Right kidney (tissue), 1 donor: Measurements from ENCODE around the gene MBD3L2B.

Experiments
- DNase-seq: peaks from one replicate; pipeline ENCODE4 v3.0.0-alpha.2; 2016

The MBD3L2B gene

DNA sequence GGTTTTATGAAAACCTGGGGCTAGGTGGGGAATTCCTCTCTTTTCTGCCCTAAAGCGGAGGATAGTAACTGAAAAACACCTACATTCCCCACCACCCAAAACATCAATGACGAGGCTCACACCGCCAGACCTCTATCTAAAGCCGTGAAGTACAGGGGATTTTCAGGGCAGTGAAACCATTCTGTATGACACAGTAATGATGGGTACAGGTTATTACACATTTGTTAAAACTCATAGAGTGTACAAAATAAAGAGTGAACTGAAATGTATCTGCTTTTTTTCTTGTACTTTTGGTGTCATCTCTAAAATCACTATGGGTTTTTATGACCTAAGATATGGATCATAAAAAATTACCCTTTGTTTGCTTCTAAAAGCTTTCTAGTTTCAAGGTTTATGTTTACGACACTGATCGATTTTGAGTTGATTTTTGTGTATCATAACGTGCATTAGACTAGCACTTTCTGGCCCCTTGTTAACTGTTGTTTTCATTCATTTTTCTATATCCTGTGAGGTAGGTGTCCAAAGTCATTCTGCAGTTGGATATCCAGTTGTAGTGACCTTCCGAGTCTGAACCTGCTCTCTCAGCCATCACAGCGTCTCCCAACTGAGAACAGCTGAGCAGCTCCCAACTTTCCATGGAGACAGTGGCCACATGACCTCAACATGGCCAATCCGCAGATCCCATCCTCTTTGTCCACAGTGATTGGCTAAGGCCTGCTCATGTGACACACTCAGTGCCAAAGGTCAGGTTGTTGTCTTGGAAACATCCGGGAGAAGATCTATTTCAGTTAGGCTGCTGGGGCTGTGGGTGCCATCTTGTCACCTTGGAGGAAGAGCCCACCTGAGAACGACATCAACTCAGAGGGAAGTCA, 10.3 kb downstream of the MBD3L2B start:
- DNase-seq, result no peak

DNA sequence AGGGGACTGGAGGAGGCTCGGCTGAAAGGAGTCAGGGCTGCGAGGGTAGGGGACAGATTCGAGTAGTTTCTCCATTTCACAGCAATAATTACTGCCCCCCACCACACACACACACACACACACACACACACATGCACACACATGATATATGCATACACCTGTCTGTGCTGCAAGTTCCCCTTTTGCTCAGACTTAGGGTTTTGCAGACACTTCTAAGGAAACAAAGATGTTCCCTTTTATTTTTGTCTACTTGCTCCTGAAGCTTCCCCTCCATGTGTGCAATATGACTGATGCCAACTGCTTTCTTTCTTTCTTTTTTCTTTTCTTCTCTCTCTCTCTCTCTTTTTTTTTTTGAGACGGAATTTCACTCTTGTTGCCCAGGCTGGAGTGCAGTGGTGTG, 13.4 kb downstream of the MBD3L2B start:
- DNase-seq, result no peak

DNA sequence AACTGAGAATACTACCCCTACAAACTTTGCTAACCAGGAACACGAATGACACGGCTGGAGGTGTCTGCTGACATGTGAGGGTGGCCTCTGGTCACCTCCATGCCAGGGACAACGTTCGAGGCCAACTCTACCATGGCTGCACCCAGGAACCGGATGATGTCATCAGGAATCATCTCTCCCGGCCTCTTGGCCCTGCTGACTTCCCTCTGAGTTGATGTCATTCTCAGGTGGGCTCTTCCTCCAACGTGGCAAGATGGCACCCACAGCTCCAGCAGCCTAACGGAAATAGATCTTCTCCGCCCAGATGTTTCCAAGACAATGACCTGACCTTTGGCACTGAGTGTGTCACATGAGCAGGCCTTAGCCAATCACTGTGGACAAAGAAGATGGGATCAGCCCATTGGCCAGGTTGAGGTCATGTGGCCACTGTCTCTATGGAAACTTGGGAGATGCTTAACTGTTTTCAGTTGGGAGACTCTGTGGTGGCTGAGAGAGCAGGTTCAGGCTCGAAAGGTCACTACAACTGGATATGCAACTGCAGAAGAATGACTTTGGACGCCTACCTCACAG, 15.0 kb downstream of the MBD3L2B start:
- DNase-seq, result no peak

DNA sequence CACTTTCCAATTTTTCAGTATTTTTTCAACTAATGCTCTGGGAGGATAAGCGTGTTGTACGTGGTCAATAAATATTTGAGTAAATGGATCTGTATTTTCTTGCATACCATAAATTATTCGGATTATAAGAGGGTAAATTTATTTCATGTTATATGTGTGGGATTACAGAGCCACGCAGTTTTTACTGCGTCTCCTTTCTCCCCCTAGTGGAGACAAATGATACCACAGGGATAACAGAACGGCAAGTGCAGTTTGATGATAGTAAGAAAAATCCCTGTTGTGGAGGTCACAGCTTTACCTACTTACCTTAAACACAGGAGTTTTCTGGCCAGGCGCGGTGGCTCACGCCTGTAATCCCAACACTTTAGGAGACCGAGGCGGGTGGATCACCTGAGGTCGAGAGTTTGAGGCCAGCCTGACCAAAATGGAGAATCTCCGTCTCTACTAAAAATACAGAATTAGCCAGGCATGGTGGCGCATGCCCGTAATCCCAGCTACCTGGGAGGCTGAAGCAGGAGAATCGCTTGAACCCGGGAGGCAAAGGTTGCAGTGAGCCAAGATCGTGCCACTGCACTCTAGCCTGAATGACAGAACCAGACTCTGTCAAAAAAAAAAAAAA, 16.8 kb downstream of the MBD3L2B start:
- no peak for DNase-seq

DNA sequence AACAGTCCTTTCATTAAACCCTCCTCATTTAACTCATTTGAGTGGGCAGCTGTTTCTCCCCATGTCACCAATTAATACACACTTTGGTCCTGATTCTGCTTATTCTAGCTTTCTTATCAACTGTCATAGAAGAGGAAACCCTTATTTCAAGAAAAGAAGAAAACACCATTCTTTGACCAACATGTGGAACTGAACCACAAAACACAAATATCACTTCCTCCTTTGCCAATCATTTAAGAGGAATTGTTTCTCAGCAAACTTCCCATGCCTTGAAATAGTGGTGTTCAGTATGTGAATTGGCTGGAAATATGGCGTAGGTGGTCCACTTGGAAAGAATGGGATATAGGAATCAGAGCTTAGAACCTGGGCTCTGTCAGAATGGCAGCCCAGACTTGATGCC, 20.4 kb downstream of the MBD3L2B start:
- no peak for DNase-seq

DNA sequence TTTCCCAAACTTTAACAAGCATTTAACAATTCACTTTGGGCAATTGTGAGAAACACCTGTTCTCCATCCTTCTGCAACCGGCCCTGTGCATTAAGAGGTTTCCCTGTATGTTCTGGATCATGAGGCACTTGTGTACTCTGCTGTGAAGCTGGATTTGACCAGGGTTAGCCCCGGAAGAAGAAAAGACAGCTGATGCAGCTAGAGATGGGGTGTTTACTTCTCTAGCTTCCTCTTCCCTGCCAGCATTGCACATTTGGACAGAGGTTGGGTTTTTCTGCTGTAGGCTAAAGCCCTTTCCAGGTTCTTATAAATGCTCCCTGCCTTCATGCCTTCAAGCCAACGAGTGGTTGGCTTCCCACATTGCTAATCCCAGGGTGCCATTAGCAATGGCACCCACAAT, 20.9 kb downstream of the MBD3L2B start:
- DNase-seq, result no peak

DNA sequence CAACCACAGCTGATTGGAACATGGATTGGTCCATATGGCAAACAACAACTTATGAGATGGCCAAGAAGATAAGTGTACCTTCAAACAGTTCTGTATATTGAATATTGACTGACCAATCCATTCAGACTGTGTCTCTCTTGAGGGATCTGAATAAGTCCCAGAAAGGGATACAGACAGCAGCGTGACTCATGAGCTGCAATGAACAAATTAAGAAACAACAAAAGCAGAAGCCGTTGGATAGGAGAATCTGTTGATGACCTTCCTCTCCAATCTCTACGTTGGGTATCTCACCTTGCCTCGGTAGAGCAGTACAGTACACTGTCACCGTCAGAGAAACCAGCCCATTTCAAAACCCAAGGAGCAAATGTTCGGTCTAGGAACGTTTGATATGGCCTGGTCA, 21.3 kb downstream of the MBD3L2B start:
- DNase-seq, result no peak

DNA sequence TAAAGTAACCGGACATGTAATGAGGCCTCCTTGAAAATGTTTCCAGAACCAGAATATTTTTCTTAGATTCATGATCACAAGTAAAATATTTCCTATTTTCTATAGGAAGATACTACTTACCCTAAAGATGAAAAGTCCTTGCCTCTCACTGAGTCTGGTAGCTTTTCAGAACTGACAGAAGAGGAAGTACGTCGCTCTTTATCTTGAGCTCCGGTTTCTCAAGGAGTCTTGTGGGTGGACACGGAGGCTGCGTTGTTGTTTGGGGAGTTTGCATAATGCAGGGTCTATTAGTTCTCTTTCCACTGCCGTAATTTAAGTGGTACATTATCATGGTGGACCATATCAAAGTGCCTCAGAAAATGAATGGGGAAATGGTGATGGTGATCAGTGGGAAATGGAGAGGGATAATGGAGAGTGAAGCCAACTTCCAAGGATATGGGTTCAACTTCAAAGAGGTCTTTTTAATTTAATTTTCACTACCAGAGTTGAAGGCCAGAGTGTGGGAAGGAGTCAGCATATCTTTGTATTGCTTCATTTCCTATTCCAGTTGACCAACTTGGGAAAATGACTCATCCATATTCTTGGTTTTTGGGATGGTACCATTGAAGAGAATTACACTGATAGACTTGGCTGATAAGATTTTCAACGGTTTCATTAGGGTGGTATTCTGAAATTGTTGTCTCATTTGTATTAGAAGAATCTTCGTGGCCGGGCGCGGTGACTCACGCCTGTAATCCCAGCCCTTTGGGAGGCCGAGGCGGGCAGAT, 23.4 kb downstream of the MBD3L2B start:
- no peak for DNase-seq

DNA sequence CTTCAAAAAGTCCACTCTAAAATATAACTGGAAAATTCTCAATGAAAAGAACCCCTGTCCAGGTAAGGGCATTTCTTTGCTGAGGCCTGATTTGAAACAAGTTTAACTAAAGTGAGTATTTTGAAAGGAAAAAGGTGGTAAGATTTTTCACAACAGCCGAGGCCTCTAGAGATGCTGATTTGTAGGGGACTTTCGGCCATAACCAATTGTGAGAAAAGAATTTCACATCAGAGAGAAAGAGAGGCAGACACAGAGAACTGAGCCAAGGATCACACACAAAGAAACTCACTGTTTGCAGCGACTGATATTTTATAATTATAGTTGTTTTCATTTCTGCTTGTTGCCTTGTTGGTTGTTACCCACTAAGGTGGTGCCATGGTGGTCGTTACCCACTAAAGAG, 24.4 kb downstream of the MBD3L2B start:
- no peak for DNase-seq

DNA sequence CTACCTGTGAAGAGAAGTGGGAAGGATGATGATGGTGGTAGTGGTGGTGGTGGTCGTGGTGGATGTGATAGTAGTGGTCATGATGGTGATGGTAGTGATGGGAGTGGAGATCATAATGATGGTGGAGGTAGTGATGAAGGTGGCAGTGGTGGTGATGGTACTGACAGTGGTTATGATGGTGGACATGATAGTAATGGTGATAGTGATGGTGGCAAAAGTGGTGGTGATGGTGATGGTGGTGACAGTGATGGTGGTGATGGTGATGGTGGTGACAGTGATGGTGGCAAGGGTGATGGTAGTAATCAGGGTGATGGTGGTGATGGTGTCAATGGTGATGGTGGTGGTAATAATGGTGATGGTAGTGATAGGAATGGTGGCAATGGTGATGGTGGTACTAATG, 26.2 kb downstream of the MBD3L2B start:
- DNase-seq, result no peak

DNA sequence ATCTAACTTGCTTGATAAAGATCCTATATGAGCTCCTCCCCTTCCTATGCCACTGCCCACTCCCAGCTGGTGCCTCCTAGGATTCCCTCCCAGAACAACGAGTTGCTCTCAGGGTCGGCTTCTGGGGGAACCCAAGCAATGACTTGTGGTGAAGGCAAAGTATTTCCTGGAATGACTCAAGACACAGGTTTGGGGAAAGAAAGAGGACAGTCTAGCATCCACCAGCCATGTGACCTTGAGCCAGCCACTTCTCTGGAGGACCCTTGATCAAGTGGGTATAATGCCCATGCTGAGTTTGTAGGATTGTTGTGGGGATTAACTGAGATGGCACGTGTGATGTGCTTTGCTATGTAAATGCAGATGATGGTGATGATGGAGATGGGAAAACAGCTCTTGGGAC, 33.0 kb downstream of the MBD3L2B start:
- DNase-seq, result no peak

DNA sequence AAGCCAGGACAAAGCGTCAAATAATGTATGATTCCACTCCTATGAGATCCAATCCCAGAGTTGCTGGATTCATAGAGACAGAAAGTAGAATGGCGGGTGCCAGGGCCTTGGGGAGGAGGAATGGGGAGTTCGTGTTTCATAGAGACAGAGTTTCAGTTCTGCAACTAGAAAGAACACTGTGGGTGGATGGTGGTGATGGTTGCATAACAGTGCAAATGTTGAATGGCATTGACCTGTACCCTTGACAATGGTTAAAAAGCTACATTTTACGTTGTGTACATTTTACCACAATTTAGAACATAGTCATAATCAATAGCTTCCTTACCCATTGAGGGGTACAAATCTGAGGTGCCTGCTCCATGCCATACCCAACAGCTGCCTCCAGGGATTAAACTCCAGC, 33.4 kb downstream of the MBD3L2B start:
- no peak for DNase-seq

DNA sequence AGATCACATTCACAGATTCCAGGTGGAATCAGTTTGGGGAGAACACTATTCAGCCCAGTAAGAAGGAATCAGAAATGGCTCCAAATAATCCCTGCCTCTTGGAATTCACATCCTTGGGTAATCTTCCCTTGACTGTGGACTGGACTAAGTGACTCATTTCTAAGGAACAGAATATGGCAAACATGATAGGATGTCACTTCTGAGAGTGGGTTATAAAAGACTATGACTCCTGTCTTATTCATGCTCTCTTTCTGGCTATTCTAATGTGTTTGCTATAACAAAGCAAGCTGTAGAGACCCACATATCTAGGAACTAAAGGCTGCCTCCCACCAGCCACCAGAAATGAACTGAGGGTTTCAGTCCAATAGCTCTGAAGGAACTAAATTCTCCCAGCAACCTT, 37.8 kb downstream of the MBD3L2B start:
- DNase-seq, result no peak

DNA sequence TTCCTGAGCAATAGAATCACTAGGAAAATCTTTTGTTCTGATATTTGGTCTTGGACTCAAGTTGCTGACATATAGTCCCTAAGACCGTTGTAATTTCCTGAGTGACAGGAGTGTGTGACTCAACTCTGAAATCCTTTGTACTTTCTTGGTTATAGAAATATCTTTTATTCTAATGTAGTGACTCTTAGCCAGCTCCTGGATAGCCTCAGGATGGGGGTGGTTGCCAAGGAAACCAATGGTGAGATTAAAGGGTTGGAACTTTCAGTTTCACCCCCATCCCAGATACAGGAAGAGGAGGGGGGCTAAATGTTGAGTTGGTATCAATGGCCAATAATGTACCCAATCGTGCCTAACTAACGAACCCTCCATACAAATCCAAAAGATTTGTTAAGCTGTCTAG, 41.8 kb downstream of the MBD3L2B start:
- no peak for DNase-seq

DNA sequence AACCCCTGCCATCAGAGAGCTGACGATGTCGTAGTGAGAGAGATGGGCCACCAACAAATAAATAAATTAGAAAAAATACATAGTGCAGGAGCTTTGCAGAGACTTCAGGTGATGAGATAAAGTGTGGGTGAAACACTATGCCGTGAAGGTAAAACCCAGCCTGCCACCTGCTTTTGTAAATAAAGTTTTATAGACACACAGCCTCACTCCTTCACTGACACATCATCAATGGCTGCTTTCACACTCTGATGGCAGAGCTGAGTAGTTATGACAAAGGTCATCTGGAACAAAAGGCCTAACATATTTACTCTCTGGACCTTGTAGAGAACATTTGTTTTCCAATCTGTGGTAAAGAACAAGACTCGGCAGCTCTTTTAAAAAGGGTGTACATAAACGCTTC, 45.0 kb downstream of the MBD3L2B start:
- no peak for DNase-seq

DNA sequence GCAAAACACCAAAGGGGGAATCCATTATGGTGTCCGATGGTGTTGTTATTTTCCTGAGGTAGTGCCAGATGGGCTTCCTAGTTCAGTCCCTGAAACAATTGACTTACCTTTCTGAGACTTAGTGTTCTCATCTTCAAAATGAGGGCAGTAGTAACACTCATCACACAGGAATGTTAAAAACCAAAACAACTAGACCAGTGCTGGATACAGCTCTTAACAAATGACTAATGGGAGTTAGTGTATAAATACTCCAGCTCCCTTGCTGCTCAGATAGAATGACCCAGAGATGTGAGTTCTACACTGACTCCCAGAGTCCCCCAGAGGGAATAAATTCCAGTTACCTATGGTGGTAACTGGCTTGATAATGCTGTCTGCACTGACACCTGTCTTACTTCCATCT, 49.9 kb downstream of the MBD3L2B start:
- DNase-seq, result no peak

DNA sequence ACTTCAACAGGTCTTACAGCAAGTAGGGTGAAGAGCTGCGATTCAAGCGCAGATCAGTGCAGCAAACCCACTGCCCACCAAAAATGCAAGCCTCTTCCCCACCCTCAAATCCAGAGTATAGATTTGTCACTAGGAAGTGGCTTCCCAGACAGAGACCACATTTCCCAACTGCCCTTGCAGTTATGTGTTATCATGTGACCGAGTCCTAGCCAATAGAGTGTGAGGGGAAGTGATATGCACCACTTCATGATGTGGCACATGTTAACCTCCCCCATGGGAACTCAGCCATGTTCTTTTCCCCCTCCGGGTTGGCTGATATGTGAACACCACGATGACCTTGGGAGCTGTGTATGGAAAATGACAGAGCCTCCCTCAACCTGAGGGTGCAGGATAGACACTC, 50.8 kb downstream of the MBD3L2B start:
- DNase-seq, result no peak

DNA sequence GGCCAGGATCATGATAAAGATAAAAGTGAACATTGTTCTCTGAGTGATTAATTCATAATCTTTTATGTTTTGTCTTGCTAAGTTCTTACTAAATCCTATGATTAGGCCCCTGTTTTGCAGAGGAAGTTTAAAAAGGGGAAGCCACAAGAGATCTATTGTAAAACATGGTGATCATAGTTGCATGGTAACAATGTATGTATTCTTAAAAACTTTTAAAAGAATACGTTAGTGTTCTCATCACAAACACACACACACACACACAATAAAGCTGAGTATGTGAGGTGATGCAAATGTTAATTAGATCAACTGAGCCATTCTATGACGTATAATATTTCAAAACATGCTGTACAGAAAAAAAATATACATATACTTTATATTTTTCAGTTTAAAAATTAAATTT, 51.2 kb downstream of the MBD3L2B start:
- DNase-seq, result no peak

DNA sequence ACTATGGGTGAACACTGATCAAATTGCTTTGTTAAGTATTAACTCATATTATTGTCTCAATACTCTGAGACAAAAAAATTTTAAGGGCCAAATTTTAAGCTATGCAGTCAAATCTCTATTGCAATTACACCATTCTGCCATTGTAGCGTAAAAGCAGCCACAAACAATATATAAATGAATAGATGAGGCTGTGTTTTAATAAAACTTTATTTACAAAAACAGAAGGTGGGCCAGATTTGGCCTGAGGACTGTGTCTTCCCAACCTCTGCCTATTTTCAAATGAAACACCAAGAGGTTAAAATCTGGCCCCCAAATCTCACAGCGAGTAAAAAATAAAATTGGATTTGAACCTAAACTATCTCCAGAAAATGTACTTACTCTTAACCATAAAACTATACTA, 51.7 kb downstream of the MBD3L2B start:
- DNase-seq, result no peak
